ENCODE data around the gene GSAP.
"Not testable (repeated sequence)": the region's sequence is repeated elsewhere in the genome, so short reads cannot be mapped to it uniquely, and the experiment has no call there.

GSAP gene

GRCh38 chr7:77367976-77368375 is 48.2 kb downstream of the GSAP start:
- DNase-seq (ENCODE audit: insufficient read length, low spot score), result no peak
- no peak for FAIRE-seq

GRCh38 chr7:77362905-77363304 is 53.2 kb downstream of the GSAP start:
- DNase-seq (ENCODE audit: insufficient read length, low spot score), result no peak

GRCh38 chr7:77360969-77361368 is 55.2 kb downstream of the GSAP start:
- DNase-seq (ENCODE audit: insufficient read length, low spot score) (no peak), FAIRE-seq (no peak)

More at GRCh38 chr7:77362905-77363304, 53.2 kb downstream of the GSAP start:
- no peak for FAIRE-seq

GRCh38 chr7:77360104-77360503 is 56.0 kb downstream of the GSAP start:
- DNase-seq (ENCODE audit: insufficient read length, low spot score), result no peak
- no peak for FAIRE-seq

GRCh38 chr7:77359599-77359998 is 56.5 kb downstream of the GSAP start:
- no peak for DNase-seq (ENCODE audit: insufficient read length, low spot score)
- no peak for FAIRE-seq

GRCh38 chr7:77354914-77355313 is 61.2 kb downstream of the GSAP start:
- FAIRE-seq, result no peak
- DNase-seq (ENCODE audit: insufficient read length, low spot score), result no peak

- FAIRE-seq (no peak), DNase-seq (ENCODE audit: insufficient read length, low spot score) (no peak)
Observed at GRCh38 chr7:77354484-77354883, 61.7 kb downstream of the GSAP start.

- no peak for DNase-seq (ENCODE audit: insufficient read length, low spot score)
- no peak for FAIRE-seq
Observed at GRCh38 chr7:77353911-77354310, 62.2 kb downstream of the GSAP start.

- no peak for FAIRE-seq
- no peak for DNase-seq (ENCODE audit: insufficient read length, low spot score)
Observed at GRCh38 chr7:77353407-77353721, 62.8 kb downstream of the GSAP start.

GRCh38 chr7:77352665-77353406 is 63.3 kb downstream of the GSAP start:
- no peak for FAIRE-seq

GRCh38 chr7:77351539-77352004 is 64.6 kb downstream of the GSAP start:
- no peak for DNase-seq (ENCODE audit: insufficient read length, low spot score)
- no peak for FAIRE-seq

More at GRCh38 chr7:77352665-77353406, 63.3 kb downstream of the GSAP start:
- DNase-seq (ENCODE audit: insufficient read length, low spot score), result no peak

GRCh38 chr7:77349141-77349540 is 67.0 kb downstream of the GSAP start:
- DNase-seq (ENCODE audit: insufficient read length, low spot score), result no peak
- no peak for FAIRE-seq

GRCh38 chr7:77348371-77348813 is 67.8 kb downstream of the GSAP start:
- DNase-seq (ENCODE audit: insufficient read length, low spot score), result peak; percentile 12
- no peak for FAIRE-seq

GRCh38 chr7:77346441-77346840 is 69.7 kb downstream of the GSAP start:
- DNase-seq (ENCODE audit: insufficient read length, low spot score) (no peak), FAIRE-seq (no peak)

GRCh38 chr7:77345426-77345825 is 70.7 kb downstream of the GSAP start:
- not testable (repeated sequence) for FAIRE-seq; DNase-seq (ENCODE audit: insufficient read length, low spot score)

GRCh38 chr7:77339726-77340125 is 76.4 kb downstream of the GSAP start:
- no peak for FAIRE-seq
- no peak for DNase-seq (ENCODE audit: insufficient read length, low spot score)

- DNase-seq (ENCODE audit: insufficient read length, low spot score) (no peak), FAIRE-seq (no peak)
Observed at GRCh38 chr7:77338883-77339629, 77.1 kb downstream of the GSAP start.

GRCh38 chr7:77338260-77338659 is 77.9 kb downstream of the GSAP start:
- no peak for DNase-seq (ENCODE audit: insufficient read length, low spot score)
- FAIRE-seq, result no peak

- no peak for FAIRE-seq
- DNase-seq (ENCODE audit: insufficient read length, low spot score), result no peak
Observed at GRCh38 chr7:77337456-77337990, 78.6 kb downstream of the GSAP start.

GRCh38 chr7:77335581-77335980 is 80.6 kb downstream of the GSAP start:
- DNase-seq (ENCODE audit: insufficient read length, low spot score), result no peak
- no peak for FAIRE-seq

- DNase-seq (ENCODE audit: insufficient read length, low spot score); FAIRE-seq: not testable (repeated sequence)
Observed at GRCh38 chr7:77334039-77334438, 82.1 kb downstream of the GSAP start.

Measured in HTR-8/SVneo (cell line).